Renal cortex interstitium (tissue), 11 donors: ENCODE data around the gene RBM39. TPM values are rescaled to one million over a fixed set of nuclear protein-coding genes. Genes with fewer than 3 reads are reported as not detected.
A peak's percentile ranks its signal among the peaks of the same experiment; 100 is the strongest.
"Not testable (repeated sequence)": the region's sequence is repeated elsewhere in the genome, so short reads cannot be mapped to it uniquely, and the experiment has no call there.

Experiments
- DNase-seq, 11 donors: peaks; one replicate each; pipeline ENCODE4 v3.0.0-alpha.2; 2013; ENCODE audit warnings: low read depth in 9 of 11, low spot score in 4 of 11; ENCODE audit errors: extremely low read depth in 1 of 11
- polyA plus RNA-seq, 3 donors: library from polyadenylated mRNA; unstranded; fragments of 120-200 nt; gene quantifications; one replicate each; pipeline ENCODE4 v1.2.1, GENCODE V29; 2013; ENCODE audit not compliant: insufficient read length in 3 of 3

RBM39 gene
- polyA plus RNA-seq, 3 donors: 523 to 699 (median 635) TPM

DNA sequence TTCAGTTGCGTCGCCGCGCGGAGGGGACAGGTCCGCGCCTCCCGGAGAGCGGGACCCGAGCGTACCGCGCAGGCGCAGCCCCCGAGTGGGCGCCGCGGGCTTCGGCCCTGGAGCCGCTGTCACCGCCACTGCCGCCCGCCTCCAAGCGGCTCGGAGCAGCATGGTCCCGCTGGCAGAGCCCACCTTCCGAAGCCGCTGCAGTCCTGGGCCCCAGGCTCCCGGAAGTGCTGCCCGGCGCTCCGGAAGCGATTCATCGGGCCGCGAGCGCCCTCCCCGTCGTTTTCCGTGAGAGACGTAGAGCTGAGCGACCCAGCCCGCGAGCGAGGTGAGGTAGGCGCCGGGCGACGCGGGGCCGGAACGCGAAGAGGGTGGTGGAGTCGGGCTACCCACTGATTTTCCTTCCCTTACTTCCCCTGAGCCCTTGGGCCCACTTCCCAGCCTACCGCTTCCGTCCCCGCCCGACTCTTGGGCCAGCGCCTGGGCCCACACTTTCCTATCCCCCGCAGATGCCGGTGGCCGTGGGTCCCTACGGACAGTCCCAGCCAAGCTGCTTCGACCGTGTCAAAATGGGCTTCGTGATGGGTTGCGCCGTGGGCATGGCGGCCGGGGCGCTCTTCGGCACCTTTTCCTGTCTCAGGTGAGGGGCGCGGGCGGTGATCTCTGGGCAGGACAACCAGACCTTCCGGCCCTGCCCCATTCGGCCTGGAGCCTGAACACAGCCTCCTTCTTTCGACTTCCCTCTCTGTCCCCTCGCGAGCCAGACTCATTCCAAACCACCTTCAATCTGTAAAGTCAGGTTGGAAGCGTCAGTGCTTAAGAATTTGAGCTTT is 42.7 kb downstream of the RBM39 start, which contains the start of the genes NFS1 and ROMO1:
NFS1 (minus strand) TSS at position 226 of the 830 bp plus-strand sequence; CDS start at position 162, 64 bp downstream.
ROMO1 (plus strand) TSS at position 279 of the 830 bp plus-strand sequence; CDS start at position 507, 228 bp downstream.
- peak; percentile 62 to 90 (median 82) for DNase-seq

DNA sequence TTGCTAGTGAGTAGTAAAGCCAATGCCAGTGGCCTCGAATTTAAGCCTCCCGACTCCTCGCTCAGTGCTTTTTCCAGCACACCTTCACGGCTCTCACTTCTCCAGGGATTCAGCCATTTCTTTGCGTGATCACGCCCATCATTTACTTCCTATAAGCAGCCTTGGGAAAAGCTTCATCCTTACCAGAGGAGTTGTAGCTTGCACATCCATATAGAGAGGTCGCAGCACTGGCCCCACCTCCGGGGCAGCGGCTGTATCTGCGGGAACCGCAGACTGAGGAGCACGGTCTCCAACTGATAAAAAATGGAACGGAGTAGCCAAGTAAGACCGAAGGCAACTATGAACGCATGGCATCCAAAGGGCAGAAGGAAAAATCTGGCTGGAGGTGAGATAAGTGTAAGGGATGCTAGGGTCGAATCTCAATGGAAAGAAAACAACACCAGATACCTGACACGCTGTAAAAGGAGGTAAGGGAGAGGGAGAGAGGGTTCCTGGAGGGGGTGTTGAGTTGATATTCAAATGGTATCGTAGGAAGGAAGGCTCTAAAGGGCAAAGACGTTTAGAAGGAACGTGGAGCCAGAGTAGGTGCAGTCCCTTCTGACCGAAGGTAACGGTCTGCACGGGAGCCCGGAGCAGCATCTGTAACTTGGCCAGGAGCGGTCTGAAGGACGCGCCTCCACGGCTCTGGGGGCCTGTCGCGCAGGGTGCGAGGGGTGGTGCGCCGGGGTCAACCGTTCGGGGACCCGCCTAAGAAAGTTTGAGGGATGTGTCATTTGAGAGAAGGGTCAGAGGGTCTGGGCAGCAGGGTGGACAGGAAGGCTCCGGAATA is 43.5 kb downstream of the RBM39 start:
- DNase-seq: peak in 1 of 11 donors; percentile 7

DNA sequence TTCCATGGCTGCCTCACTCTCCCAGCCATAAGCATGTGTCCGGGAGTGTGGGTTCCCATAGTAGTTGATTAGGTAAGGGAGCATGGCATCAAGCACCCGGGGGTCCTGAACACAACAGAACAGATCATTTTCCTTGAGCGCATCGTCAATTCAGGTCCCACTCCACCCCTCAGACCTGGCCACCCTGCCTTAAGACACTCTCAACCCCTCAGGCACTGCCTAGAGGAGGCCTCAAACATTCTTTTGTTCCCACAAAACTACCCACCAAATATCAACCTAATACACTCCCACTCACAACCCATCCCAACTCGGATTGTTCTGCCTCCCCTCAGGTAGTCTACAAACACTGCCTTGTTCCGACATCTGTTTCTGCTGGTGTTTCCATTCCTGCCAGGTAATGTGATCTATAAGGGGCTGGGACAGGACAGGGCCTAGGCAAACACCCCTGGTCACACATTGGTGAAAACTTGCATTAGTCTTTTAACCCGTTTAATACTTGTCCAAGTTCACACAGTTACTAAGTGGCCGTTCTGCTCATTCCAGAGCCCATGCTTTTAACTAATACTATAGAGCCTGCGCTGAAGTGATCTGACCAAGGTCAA is 44.3 kb downstream of the RBM39 start:
- DNase-seq: no peak

DNA sequence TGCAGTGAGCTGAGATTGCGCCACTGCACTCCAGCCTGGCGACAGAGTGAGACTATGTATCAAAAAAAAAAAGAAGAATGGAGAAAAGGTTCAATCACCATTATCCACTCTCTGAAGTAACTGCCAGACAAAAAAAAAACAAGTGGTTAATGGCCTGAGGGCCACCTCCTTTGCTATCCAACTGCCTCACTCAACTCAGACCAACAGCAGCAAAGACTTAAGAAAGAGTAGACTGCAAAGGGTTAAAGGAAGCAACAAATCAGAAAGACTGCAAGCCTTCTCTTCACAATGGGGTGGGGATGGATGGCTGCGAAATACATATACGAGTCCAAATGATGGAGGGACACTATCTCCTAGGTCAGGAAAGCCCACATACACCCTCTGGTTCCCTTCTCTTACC is 46.1 kb downstream of the RBM39 start:
- DNase-seq: no peak

DNA sequence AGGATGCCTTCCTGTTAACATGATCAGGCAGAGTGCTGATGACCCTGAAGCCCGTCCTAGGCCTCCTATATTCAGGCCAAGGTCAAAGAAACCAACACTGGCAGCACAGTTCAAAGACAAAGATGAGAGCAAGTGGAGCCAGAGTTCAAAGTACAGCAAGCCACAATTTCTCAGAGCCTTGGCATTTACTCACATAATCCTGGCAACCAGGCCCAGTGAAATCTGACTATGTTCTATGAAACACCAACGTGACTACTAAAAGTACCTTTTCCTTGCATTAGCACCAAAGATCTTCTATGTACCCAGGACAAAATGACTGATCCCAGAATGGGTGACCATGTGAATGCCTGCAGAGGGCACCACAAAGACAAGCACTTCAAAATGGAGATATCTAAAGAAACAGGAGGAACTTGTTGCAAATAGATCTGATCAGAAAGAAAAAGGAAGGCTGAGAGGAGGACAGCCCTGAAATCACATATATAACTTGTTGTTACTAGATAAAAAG is 46.8 kb downstream of the RBM39 start:
- no peak for DNase-seq

DNA sequence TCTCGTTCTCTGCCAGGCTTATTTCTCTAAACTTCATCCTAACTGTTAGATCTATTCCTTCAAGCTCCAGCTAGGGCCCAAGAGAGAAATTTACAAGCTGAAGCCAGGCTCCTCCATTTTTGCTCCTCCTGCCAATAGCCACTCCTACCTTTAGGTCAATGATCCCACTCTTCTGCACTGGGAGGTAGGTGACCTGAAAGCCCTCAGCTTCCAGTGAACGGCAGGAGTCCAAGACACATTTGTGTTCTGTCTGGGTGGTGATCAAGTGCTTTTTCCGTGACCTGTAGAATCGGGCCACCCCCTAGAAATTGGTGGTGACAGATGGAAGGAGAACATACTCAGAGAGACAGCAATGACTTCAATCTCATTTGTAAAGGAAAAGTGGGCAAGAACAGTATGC is 51.8 kb downstream of the RBM39 start:
- no peak for DNase-seq

DNA sequence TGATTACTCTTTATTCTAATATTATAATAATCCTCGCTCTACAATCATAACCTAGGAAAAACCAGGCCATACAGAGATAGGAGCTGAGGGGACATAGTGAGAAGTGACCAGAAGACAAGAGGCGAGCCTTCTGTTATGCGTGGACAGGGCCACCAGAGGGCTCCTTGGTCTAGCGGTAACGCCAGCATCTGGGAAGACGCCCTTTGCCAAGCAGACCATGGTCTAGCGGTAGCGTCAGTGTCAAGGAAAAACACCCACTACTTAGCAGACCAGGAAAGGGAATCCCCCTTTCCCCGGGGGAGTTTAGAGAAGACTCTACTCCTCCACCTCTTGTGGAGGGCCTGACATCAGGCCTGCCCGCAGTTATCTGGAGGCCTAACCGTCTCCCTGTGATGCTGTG is 55.2 kb downstream of the RBM39 start:
- DNase-seq: not testable (repeated sequence)

DNA sequence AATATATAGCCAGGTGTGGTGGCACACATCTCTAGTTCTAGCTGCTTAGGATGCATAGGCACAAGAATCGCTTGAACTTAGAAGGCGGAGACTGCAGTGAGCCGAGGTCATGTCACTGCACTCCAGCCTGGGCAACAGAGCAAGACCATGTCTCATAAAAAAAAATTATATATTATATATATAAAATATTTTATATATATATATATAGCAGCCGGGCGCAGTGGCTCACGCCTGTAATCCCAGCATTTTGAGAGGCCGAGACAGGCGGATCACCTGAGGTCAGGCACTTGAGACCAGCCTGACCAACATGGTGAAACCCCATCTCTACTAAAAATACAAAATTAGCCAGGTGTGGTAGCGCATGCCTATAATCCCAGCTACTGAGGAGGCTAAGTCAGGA is 56.7 kb downstream of the RBM39 start:
- DNase-seq: not testable (repeated sequence)

DNA sequence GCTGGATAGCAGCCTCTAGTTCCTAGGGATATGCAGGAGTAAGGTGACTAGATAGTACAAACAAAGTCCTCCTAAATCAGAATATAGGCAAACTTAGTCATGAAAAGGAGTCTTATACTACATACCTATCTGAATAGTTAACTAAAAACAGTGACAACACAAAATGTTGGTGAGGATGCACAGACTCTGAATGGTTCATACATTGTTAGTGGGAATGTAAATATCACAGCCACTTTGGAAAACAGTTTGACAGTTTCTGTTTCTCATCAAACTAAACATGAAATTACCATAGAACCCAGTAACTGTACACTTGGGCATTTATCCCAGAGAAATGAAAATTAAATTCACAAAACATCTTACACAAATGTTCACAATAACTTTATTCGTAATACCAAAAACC is 60.1 kb downstream of the RBM39 start:
- no peak for DNase-seq

DNA sequence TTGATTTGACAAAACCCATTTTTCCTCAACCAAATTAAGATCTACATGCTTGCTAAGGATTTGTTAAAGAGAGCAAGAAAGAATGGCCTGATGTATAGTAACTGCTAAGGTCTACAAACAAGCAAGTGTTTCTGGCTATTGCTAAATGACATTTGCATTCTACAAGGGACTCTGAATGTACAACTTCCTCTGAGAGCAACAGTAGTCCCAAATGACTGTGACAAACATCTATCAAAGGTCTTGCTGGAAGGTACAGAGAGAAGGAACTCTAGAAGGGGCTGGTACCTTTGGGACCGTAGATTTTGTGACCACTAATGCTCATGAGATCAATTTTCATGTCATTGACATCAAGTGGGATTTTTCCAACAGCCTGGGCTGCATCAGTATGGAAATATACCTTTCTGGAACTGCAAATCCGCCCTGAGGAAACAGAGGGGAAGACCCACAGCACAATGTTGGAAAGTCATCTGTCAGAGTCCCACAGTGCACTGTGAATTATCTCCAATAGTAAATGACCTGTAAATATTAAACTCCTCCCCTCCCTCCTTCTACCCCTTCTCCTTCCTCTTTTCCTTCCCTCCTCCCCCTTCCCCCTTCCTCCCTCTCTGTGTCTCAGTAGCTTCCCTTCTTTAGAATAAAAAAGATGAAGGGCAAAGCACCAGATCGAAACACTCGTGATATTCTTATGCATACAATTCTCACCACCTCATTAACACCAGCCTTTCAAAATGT is 61.4 kb downstream of the RBM39 start:
- DNase-seq: no peak

DNA sequence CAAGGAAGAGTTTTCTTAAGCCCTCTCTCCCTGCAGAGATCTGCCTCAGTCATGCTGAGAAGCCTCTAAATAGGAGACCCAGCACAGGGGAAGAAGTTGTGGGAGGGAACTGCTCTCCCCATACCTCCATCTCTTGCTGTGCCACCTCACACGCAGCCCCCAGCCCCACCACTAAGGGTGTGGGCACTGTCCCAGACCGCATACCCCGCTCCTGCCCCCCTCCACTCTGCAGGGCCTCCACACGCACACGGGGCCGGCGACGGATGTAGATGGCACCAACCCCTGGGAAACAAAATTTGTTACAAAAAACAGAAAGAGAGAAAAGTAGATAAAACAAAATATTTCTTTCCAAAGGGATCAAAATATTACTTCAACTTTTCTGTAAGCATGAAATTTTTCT is 67.1 kb downstream of the RBM39 start:
- DNase-seq: no peak

DNA sequence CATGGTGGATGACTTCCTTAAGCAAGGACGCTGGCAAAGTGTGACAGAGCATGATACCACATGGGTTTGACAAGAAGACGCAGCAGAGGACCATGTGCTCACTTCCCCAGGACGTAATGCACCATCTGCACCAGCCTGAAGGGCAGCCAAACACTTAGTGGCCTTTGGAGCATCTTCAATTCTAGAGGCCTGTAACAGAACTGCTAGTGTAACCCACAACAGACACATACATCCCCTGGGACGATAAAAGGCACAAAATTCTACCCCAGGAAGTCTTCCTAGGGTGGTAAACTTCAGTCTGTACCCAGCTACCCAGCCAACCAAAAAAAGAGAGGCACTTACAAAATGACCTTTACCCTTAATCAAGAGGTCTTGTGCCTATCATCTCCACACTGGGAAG is 68.2 kb downstream of the RBM39 start:
- no peak for DNase-seq

DNA sequence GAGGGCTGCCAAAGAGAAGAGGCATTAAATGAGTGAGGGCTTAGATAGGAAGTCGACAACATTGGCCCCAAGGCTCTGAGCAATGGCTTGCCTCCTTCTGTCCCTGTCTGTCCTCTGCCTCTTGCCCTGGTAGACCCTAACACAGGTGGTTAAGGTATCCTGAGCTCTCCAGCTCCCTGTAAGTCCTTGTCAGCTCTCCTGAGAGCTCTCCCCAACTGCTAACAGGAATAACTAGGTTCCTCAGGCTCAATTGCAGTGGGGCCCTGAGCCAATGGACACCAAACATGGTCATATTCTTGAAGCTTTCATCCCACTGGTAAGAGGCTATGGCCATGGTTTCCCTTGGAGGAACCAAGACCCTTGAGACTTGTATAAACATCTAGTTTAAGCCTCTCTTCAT is 72.4 kb downstream of the RBM39 start:
- no peak for DNase-seq

DNA sequence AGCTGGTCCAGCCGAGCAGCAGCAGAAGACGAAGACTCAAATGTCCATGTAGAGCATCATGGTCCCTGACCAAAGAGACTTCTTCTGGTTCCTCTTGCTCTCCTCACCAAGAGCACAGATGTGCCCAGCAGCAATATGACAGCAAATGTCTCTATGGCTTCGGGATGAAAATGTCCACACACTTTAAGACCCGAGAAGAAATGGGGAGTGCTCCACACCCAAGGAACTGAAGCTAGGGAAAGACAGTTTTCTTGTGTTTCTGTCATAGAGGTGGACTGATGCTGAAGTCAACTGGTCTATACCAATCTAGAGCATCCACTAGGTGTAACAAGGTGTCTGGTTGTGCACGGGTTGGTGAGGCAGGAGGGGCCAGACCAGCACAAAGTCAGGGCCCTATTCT is 72.8 kb downstream of the RBM39 start:
- DNase-seq: no peak

DNA sequence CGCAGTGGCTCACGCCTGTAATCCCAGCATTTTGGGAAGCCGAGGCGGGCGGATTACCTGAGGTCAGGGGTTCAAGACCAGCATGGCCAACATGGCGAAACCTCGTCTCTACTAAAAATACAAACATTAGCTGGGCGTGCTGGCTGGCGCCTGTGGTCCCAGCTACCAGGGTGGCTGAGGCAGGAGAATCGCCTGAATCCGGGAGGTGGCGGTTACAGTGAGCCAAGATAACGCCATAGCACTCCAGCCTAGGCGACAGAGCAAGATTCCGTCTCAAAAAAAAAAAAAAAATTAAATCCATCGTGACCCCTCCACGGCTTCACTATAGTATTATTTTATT is 76.1 kb downstream of the RBM39 start:
- DNase-seq: no peak

DNA sequence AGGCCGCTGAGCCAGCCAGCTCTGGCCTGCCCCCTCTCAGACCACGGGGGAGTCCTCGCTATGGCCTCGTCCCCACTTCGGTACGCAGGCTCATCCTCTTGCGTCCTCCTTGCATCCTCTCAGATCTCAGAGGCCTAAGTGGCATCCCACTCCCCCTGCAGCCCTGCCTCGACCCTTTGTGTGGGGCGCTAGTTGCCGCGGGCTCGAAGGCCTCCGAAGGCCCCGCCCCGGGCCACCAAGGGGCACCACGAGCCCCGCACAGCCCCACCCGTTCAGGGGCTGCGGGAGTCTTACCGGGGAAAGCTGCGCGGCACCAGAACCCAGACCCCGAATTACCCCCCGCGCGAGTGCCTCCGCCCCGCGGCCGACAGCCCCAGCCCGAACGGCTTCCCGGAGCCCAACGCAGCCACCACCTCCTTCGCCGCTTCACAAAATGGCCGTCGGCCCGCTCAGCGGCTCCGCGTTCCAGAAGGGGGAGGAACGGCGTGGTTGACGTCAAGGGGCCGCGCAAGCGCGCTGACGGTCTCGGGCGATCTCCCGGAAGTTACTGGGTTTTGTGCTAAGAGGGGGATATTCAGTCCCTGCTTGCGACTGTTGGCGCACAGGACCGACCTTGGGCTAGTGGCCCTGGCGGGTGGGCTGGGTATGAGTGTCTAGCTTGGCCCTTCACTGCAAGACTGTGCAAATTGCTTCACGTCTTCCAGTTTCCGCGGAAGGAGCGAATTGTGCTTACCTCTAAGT is 77.4 kb downstream of the RBM39 start, which contains the start of the genes CPNE1 and RBM12:
CPNE1 (minus strand) TSS at position 435 of the 741 bp plus-strand sequence. CDS start 31,977 bp downstream, outside the sequence.
RBM12 (minus strand) TSS at position 435 of the 741 bp plus-strand sequence. CDS start 9,578 bp downstream, outside the sequence.
- DNase-seq: peak; percentile 89 to 94 (median 91)

DNA sequence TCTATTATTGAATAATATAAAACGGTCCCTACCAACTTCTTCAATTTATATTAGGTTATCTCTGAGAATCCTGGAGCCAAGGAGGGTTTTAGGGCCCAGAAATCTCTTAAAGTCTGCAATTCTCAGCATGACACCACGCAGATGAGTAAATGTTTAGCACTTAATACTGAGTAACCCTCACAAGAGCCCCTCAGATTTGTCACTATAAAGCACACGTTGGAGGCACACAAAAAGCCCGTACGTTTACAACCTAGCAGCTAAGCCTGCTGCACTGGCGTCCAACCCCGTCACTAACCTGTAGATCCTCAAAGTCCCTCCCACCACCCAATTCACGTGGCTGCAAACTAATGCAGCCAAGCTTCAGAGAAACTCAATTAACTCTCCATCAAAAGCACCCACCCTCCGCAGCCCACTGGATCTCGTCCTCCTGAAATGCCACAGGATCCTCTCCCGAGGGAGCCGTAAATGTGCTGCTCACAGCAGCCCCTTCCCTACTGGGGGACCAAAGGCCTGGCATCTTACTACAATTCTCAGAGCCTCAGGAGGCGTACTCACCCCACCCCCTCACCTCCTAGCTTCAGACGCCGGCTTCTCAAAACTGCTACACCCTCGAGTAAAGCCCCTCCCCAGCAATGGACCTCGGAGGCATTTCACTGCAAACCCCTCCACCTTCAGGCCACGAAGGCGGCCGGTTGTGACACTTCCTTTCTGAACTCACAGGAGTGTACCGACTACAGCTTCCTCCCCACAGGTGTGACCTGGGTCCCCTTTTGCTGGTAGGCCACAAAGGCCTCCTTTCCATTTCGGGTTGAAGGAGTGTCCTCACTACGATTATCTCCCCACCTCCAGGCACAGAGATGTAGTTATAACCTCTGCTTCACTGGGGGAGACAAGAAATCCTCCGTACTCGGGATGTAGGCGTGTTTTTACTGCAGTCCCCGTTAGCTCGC is 78.3 kb downstream of the RBM39 start:
- peak; percentile 24 to 61 (median 47) for DNase-seq
